ENCODE results near the gene MUTYH.

- TF ChIP-seq CTCF (IDR thresholded peaks at IDR 0.05; ENCODE audit: poor library complexity, severe bottlenecking), result no peak
- TF ChIP-seq SMC3 (conservative IDR thresholded peaks at IDR 0.05; ENCODE audit: poor library complexity), result no peak
- TF ChIP-seq TAF1 (IDR thresholded peaks at IDR 0.05; ENCODE audit: low read depth), result no peak
- TF ChIP-seq EP300 (conservative IDR thresholded peaks at IDR 0.05; ENCODE audit: poor library complexity, severe bottlenecking), result no peak
- no peak for TF ChIP-seq EZH2 (IDR thresholded peaks at IDR 0.05; ENCODE audit: borderline replicate concordance, insufficient read depth, low read length, poor library complexity, severe bottlenecking)
These were observed 18.8 kb downstream of the MUTYH start for GRCh38 chr1:45321444-45321843.
